ENCODE results near the gene COL4A2.

The COL4A2 gene

GRCh38 chr13:110294146-110294545 is 12.9 kb upstream of the COL4A2 start:
- H3K4me3 ChIP-seq (ENCODE audit: control insufficient read depth, low read depth, low read length): no peak overlapping the region
- peak; percentile 71 for DNase-seq (ENCODE audit: low read depth)
- TF ChIP-seq CTCF (IDR thresholded peaks at IDR 0.05; ENCODE audit: control insufficient read depth, insufficient read depth, low read depth, low read length, missing control alignments): no peak

GRCh38 chr13:110294622-110295021 is 12.5 kb upstream of the COL4A2 start:
- no peak for TF ChIP-seq CTCF (IDR thresholded peaks at IDR 0.05; ENCODE audit: control insufficient read depth, insufficient read depth, low read depth, low read length, missing control alignments)
- no peak for DNase-seq (ENCODE audit: low read depth)
- H3K4me3 ChIP-seq (ENCODE audit: control insufficient read depth, low read depth, low read length): no peak overlapping the region

GRCh38 chr13:110297011-110297410 is 10.1 kb upstream of the COL4A2 start:
- DNase-seq (ENCODE audit: low read depth): no peak

GRCh38 chr13:110297766-110298504 is 9.1 kb upstream of the COL4A2 start:
- no peak for DNase-seq (ENCODE audit: low read depth)
- no peak overlapping the region for H3K4me3 ChIP-seq (ENCODE audit: control insufficient read depth, low read depth, low read length)
- no peak for TF ChIP-seq CTCF (IDR thresholded peaks at IDR 0.05; ENCODE audit: control insufficient read depth, insufficient read depth, low read depth, low read length, missing control alignments)

More at GRCh38 chr13:110297011-110297410, 10.1 kb upstream of the COL4A2 start:
- TF ChIP-seq CTCF (IDR thresholded peaks at IDR 0.05; ENCODE audit: control insufficient read depth, insufficient read depth, low read depth, low read length, missing control alignments): no peak
- H3K4me3 ChIP-seq (ENCODE audit: control insufficient read depth, low read depth, low read length): no peak overlapping the region

GRCh38 chr13:110298505-110299282 is 8.4 kb upstream of the COL4A2 start:
- TF ChIP-seq CTCF (IDR thresholded peaks at IDR 0.05; ENCODE audit: control insufficient read depth, insufficient read depth, low read depth, low read length, missing control alignments): no peak
- DNase-seq (ENCODE audit: low read depth): no peak
- H3K4me3 ChIP-seq (ENCODE audit: control insufficient read depth, low read depth, low read length): no peak overlapping the region

- TF ChIP-seq CTCF (IDR thresholded peaks at IDR 0.05; ENCODE audit: control insufficient read depth, insufficient read depth, low read depth, low read length, missing control alignments): no peak
- no peak for DNase-seq (ENCODE audit: low read depth)
- no peak overlapping the region for H3K4me3 ChIP-seq (ENCODE audit: control insufficient read depth, low read depth, low read length)
Measured at GRCh38 chr13:110299283-110299840, 7.7 kb upstream of the COL4A2 start.

Measured in AG09309 (cell line).